Suprapubic skin (tissue), 4 donors: ENCODE measurements around the gene ITIH2.

Source experiments
- EP300 ChIP-seq: sonication (generic); formaldehyde crosslinking; IDR thresholded peaks from one replicate; pipeline ENCODE4 v1.6.1; 2017; ENCODE audit warnings: antibody characterized with exemption
- POLR2A ChIP-seq, 2 donors: fragments of 450-650 bp; IDR thresholded peaks; one replicate each; pipeline ENCODE4 v1.6.1; 2017; ENCODE audit warnings: antibody characterized with exemption in 2 of 2, mild to moderate bottlenecking in 2 of 2, moderate library complexity in 2 of 2
- POLR2AphosphoS5 ChIP-seq, 3 donors: sonication (generic); formaldehyde crosslinking; IDR thresholded peaks; one replicate each; pipeline ENCODE4 v1.6.1; 2017; ENCODE audit warnings: antibody characterized with exemption in 3 of 3
- TF ChIP-seq, protein P1 (sequence below), 2 donors: fragments of 200-600 bp in 1 of 2; fragments of 450-650 bp in 1 of 2; sonication (generic) in 1 of 2; IDR thresholded peaks; one replicate each; pipeline ENCODE4 v1.5.1; 2016 to 2019; ENCODE audit warnings: antibody characterized with exemption in 2 of 2, mild to moderate bottlenecking in 1 of 2, moderate library complexity in 1 of 2

DNA sequence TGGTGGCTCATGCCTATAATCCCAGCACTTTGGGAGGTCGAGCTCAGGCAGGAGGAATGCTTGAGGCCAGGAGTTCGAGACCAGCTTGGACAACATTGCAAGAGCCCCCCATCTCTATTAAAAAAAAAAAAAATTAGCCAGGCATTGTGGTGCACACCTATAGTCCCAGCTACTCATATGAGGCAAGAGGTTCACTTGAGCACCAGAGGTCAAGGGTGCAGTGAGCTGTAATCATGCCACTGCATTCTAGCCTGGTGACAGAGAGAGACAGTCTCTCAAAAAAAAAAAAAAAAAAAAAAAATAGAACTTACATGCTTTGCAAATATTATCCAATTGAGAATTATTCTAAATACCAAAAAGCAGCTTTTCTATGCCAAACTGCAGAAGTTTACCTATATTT lies 73.7 kb downstream of the ITIH2 start:
- TF ChIP-seq EP300 (no peak), POLR2A (IDR thresholded peaks at IDR 0.05) (no peak), POLR2AphosphoS5 (IDR thresholded peaks at IDR 0.05) (no peak)
- TF ChIP-seq, protein P1, sequence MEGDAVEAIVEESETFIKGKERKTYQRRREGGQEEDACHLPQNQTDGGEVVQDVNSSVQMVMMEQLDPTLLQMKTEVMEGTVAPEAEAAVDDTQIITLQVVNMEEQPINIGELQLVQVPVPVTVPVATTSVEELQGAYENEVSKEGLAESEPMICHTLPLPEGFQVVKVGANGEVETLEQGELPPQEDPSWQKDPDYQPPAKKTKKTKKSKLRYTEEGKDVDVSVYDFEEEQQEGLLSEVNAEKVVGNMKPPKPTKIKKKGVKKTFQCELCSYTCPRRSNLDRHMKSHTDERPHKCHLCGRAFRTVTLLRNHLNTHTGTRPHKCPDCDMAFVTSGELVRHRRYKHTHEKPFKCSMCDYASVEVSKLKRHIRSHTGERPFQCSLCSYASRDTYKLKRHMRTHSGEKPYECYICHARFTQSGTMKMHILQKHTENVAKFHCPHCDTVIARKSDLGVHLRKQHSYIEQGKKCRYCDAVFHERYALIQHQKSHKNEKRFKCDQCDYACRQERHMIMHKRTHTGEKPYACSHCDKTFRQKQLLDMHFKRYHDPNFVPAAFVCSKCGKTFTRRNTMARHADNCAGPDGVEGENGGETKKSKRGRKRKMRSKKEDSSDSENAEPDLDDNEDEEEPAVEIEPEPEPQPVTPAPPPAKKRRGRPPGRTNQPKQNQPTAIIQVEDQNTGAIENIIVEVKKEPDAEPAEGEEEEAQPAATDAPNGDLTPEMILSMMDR (IDR thresholded peaks at IDR 0.05) = no peak
